ENCODE data around the gene TP53I13.

TP53I13 gene

DNA sequence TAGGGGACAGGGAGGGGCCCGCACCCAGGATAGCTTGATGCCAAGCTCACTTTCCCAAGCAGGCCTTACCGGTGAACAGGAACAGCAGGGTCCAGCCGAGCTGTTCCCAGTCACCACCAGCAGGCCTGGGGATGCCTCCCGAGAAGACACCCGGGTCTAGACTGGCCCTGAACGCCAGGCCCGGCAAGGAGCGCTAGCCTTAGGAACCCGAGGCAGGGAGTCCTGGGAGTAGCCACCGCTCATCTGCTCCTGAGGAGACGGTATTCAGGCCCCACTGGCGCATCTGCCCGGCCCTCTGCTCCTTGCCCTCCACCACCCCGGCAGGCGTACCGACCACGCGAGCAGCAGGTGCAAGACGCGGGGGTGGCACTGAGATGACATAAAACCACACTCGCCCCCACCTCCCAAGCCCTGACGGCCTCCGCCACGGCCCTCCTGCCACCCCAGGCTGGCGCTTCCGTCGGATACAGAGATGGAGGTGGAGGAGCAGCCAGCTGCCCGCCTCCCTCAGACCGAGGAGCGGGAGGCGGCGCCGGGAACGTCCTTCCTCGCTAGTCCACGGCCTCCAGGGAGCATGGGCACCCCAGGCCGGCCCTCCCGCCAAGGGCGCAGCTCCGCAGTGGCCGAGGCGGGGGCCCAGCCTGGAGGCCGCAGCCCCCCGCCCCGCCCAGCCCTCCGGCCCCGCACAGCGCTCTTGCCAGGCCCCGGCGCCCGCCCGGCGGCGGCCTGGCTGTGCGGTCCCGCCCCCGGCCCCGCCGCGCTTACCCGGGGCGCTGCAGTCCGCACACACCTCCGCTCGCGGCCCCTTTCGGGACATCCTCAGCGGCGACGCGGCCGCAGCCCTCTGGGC, 20.3 kb downstream of the TP53I13 start:
- H3K27ac ChIP-seq (ENCODE audit: low read length) = no peak overlapping the region
- no peak for DNase-seq (ENCODE audit: low read depth, low spot score)
- H3K9me3 ChIP-seq (ENCODE audit: control insufficient read depth, insufficient read depth, low read length) = no peaks in the 10 kb centered on the region
- WGBS (ENCODE audit: insufficient coverage, insufficient read length) = no CpG with 5 or more reads among the region's 72 CpGs
- H3K4me1 ChIP-seq (ENCODE audit: control insufficient read depth, insufficient read depth, low read length) = peaks cover 23% of the 10 kb centered on the region
- no peaks in the 10 kb centered on the region for H3K27me3 ChIP-seq (ENCODE audit: control insufficient read depth, insufficient read depth, low read length)
- no peaks in the 10 kb centered on the region for H3K36me3 ChIP-seq (ENCODE audit: control insufficient read depth, insufficient read depth, low read length)
- H3K4me3 ChIP-seq (ENCODE audit: low read length) = peak overlapping the region; percentile 71

DNA sequence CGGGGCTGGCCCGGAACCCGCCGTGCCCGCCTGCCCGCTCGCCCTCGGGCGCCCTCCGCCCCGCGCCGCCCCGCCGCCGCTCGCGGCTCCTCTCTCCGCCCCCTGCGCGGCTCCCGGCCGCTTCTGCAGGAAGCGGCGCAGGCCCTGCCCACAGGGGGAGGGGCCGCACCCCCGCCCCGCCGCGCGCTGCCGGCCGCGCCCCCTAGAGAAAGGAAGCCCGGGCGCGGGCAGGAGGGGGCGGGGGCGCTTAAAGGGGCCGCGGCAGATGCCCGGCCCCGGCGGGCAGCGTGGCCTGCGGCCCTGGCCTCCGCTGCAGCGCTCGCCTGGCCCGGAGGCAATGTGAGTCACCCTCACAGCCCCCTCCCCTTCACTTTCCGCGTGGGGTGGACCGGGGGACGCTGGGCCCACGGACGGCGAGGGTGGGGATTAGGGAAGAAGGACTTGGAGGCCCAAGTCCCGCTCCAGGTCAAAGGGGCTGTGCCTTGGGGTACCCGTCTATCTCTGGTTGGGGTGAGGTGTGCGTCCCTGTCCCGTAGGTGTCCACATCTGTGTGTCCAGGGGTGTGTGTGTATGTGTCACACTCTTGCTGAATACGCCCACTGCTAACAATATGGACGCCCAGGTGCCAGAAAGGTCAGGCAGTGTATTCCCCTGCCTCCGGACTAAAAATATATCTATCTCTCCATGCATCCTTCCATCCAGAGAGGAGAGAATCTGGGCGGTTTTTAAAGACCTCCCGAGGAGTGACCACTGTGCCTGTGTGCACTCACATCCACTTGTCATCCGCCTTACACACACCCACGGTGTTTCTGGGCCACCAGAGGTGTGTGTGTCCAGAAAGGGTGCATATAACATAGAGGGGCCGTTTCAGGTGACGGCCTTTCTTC, 21.3 kb downstream of the TP53I13 start, which contains the start of gene GIT1:
Gene GIT1, minus strand, starts transcription at position 125 of the 887 bp plus-strand sequence. CDS start 270 bp downstream, outside the sequence.
- Histone ChIP-seq H3K4me3 (ENCODE audit: low read length) (peak within 1 kb of the TSS; percentile 71), H3K9me3 (ENCODE audit: control insufficient read depth, insufficient read depth, low read length) (no peaks in the 10 kb centered on the region), H3K36me3 (ENCODE audit: control insufficient read depth, insufficient read depth, low read length) (no peaks in the 10 kb centered on the region), H3K27ac (ENCODE audit: low read length) (no peak within 1 kb of the TSS), H3K27me3 (ENCODE audit: control insufficient read depth, insufficient read depth, low read length) (no peaks in the 10 kb centered on the region), H3K4me1 (ENCODE audit: control insufficient read depth, insufficient read depth, low read length) (peaks cover 23% of the 10 kb centered on the region)
- DNase-seq (ENCODE audit: low read depth, low spot score) = no peak
- WGBS (ENCODE audit: insufficient coverage, insufficient read length) = no CpG with 5 or more reads among the region's 70 CpGs

DNA sequence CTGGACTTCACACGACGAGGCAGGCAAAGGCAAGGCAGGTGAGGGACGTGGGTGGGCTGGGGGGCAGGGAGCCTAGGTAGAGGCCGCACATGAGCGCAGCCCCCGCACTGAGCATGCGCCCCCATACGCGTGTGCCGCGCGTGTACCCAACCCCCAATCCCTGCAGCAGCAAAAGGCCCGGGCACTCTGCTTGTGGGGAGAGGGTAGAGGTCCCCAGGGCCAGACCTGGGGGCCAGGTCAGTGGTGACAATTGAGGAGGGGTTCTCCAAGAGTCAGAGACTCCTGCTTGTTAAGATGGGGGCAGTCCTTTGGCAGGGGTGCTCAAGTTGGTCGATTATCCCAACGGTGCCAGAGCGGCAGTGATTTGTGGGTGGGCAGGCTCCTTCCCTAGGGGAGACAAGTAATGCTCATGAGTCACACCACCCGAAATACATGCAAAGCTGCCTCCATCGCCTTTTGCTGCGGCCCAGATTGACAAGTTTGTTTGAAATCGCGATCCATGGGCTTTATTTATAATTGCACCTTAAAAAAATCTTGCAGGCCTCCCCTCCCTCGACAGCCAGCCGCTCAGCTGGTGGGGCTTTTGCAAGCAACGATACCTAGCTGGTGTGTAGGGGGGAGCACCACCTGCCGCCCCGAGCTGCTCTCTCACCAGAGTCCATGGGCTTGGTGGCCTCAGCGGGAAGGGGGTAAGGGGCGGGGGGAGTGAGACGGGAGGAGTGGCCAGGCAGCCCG, 22.1 kb downstream of the TP53I13 start:
- DNase-seq (ENCODE audit: low read depth, low spot score) = no peak
- Histone ChIP-seq H3K27ac (ENCODE audit: low read length) (no peak overlapping the region), H3K36me3 (ENCODE audit: control insufficient read depth, insufficient read depth, low read length) (no peaks in the 10 kb centered on the region), H3K9me3 (ENCODE audit: control insufficient read depth, insufficient read depth, low read length) (no peaks in the 10 kb centered on the region), H3K4me1 (ENCODE audit: control insufficient read depth, insufficient read depth, low read length) (peaks cover 18% of the 10 kb centered on the region), H3K4me3 (ENCODE audit: low read length) (peak overlapping the region; percentile 74; the same call in 1 of the 2 replicates), H3K27me3 (ENCODE audit: control insufficient read depth, insufficient read depth, low read length) (no peaks in the 10 kb centered on the region)
- WGBS (ENCODE audit: insufficient coverage, insufficient read length) = no CpG with 5 or more reads among the region's 30 CpGs

DNA sequence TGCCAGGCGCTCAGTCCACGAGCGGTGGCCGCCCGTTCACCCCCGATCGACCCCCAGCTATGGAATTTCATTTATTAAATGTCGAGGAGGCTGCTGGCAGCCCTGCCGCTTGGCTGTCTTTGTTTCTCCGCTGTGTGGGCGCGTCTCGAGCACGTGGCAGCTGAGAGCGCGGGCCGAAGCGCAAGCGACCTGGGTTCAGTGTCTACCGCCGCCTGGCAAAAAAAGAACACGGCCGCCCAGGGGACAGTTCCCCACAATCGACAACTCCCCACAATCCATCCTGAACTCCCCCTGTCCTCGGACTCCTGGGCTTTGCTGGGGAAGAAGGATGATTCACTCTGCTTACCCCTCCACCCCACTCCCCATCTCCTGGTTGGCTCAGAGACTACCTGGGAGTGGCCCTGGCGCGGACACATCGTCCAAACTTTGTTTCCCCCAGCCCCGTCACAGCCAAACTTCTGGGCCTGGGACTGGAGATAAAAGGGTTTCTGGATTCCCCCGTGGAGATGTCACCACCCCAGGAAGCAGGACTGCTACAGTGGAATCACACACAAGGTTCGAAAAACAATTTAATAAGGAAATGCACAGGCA, 22.7 kb downstream of the TP53I13 start:
- DNase-seq (ENCODE audit: low read depth, low spot score) = no peak
- WGBS (ENCODE audit: insufficient coverage, insufficient read length) = no CpG with 5 or more reads among the region's 31 CpGs
- no peaks in the 10 kb centered on the region for H3K36me3 ChIP-seq (ENCODE audit: control insufficient read depth, insufficient read depth, low read length)
- H3K9me3 ChIP-seq (ENCODE audit: control insufficient read depth, insufficient read depth, low read length) = no peaks in the 10 kb centered on the region
- H3K27ac ChIP-seq (ENCODE audit: low read length) = no peak overlapping the region
- H3K4me3 ChIP-seq (ENCODE audit: low read length) = peak overlapping the region; percentile 74; the same call in 1 of the 2 replicates
- peaks cover 20% of the 10 kb centered on the region for H3K4me1 ChIP-seq (ENCODE audit: control insufficient read depth, insufficient read depth, low read length)
- H3K27me3 ChIP-seq (ENCODE audit: control insufficient read depth, insufficient read depth, low read length) = no peaks in the 10 kb centered on the region

DNA sequence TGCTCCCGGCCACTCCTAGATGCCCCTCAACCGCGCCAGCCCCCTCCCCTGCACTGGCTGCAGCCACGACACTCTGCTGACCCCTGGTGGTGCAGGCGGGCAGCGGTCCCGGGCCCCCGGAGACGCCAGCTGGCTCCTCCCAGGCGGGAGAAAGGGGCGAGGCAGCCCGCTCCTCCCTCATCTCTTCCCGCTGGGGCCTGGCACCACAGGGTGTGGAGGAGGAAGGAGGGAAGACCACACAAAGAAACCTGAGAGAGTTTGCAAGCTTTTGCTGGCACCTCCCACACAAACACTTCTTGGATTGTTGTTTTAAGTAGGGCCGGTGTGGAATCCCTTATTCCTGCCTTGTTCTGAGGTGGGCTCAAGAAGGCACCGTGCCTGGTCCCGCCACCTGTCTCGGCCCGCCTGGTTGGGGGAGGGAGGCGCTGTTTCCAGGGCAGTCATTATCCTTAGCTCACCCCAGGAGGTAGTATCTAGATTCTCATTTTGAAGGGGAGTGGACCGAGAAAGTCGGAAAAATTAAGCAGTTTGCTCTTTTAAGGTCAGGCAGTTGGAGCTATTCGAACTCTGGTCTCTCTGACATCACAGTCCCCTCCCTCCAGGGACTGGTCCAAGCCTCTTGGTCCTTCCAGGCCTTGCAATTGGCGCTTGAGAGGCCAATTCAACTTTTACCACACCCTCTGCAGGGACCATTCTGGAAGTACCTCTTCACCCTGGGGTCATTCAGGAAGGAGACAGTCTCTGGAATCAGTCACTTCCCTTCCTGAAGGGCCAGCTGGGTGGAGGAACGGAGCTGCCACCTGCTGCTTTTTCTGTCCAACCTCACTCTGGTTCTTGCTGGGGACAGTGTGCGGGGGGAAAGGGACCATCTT, 23.5 kb downstream of the TP53I13 start:
- Histone ChIP-seq H3K9me3 (ENCODE audit: control insufficient read depth, insufficient read depth, low read length) (no peaks in the 10 kb centered on the region), H3K4me1 (ENCODE audit: control insufficient read depth, insufficient read depth, low read length) (peaks cover 25% of the 10 kb centered on the region), H3K36me3 (ENCODE audit: control insufficient read depth, insufficient read depth, low read length) (no peaks in the 10 kb centered on the region), H3K27me3 (ENCODE audit: control insufficient read depth, insufficient read depth, low read length) (no peaks in the 10 kb centered on the region), H3K27ac (ENCODE audit: low read length) (no peak overlapping the region), H3K4me3 (ENCODE audit: low read length) (peak overlapping the region; percentile 74; the same call in 1 of the 2 replicates)
- DNase-seq (ENCODE audit: low read depth, low spot score) = no peak
- no CpG with 5 or more reads among the region's 25 CpGs for WGBS (ENCODE audit: insufficient coverage, insufficient read length)

DNA sequence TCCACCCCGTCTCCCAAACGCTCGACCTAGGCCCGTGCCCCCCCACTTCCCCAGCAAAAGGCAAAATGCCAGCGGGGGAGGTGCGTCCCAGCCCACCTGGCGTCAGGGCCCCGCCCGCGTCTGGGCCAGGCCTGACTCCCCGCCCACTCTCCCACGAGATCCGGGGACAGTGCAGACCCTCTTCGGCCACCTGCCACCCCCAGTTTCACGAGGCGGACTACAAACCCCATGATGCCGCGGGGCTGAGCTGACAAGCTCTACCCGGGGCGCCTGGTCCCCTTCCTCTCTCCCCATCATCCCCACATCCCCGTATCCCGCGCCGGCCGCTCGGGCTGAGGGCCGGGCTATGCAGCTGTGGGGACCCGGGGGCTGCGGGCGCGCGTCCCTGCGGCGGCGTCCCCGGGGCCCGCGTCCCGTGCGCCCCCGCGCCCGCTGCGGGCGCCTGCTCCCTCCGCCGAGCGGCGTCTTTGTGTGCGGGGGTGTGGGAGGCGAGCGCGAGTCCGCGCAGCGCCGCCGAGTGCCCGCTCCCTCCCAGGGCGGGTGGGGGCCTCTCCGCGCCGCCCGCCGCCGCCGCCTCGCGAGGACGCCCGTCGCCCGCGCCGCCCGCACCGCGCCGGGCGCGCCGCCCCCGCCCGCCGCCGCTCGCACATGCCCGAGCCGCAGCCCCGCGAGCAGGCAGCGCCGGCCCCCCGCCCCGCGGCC, 24.5 kb downstream of the TP53I13 start, which contains the start of gene ANKRD13B:
Gene ANKRD13B, plus strand, starts transcription at position 283 of the 702 bp plus-strand sequence. CDS start 490 bp downstream, outside the sequence.
- no CpG with 5 or more reads among the region's 96 CpGs for WGBS (ENCODE audit: insufficient coverage, insufficient read length)
- Histone ChIP-seq H3K9me3 (ENCODE audit: control insufficient read depth, insufficient read depth, low read length) (no peaks in the 10 kb centered on the region), H3K4me3 (ENCODE audit: low read length) (peak within 1 kb of the TSS; percentile 65), H3K27me3 (ENCODE audit: control insufficient read depth, insufficient read depth, low read length) (no peaks in the 10 kb centered on the region), H3K27ac (ENCODE audit: low read length) (no peak within 1 kb of the TSS), H3K36me3 (ENCODE audit: control insufficient read depth, insufficient read depth, low read length) (no peaks in the 10 kb centered on the region), H3K4me1 (ENCODE audit: control insufficient read depth, insufficient read depth, low read length) (peaks cover 30% of the 10 kb centered on the region)
- no peak for DNase-seq (ENCODE audit: low read depth, low spot score)

DNA sequence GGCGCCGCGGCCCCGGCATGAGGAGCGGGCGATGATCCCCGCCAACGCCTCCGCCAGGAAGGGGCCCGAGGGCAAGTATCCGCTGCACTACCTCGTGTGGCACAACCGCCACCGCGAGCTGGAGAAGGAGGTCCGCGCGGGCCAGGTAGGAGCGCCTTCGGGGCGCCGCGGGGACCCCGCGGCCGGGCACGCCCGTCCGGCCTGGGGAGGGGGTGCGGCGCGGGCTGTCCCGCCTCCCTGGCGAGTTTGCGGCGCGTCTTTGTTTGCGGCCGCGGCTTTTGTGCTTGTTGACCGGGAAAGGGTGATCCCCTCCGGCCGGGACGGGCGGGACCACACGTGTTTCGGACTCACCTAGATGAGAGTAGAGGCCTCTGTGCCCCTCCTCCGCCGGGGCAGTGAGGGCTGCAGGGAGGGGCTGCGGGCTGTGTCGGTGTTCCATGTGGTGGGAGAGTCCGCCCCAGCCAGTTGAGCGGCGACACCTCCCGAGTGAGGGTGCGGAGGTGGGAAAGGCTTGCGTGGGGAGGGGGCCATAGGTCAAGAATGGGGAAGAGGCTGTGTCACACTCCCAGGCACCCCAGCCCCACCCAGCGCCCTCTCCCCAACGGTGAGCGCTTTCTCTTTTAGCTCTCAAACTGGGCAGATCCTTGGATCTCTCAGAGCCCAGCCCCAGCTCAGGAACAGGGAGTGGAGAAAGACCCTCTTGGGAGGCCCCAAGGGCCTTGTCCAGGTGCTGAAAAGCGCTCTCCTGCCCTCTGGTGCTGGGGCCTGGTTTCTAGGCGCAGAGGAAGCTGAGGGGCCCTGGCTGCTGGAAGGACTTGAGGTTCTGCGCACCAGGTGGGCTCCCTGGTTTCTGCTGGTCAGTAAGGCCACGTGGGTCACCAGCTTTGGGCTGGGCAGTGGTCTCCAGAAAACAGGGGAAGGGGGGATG, 25.4 kb downstream of the TP53I13 start:
- no peak for DNase-seq (ENCODE audit: low read depth, low spot score)
- Histone ChIP-seq H3K27ac (ENCODE audit: low read length) (no peak overlapping the region), H3K36me3 (ENCODE audit: control insufficient read depth, insufficient read depth, low read length) (no peaks in the 10 kb centered on the region), H3K4me3 (ENCODE audit: low read length) (peak overlapping the region; percentile 65), H3K27me3 (ENCODE audit: control insufficient read depth, insufficient read depth, low read length) (no peaks in the 10 kb centered on the region), H3K4me1 (ENCODE audit: control insufficient read depth, insufficient read depth, low read length) (peaks cover 28% of the 10 kb centered on the region), H3K9me3 (ENCODE audit: control insufficient read depth, insufficient read depth, low read length) (no peaks in the 10 kb centered on the region)
- no CpG with 5 or more reads among the region's 64 CpGs for WGBS (ENCODE audit: insufficient coverage, insufficient read length)

DNA sequence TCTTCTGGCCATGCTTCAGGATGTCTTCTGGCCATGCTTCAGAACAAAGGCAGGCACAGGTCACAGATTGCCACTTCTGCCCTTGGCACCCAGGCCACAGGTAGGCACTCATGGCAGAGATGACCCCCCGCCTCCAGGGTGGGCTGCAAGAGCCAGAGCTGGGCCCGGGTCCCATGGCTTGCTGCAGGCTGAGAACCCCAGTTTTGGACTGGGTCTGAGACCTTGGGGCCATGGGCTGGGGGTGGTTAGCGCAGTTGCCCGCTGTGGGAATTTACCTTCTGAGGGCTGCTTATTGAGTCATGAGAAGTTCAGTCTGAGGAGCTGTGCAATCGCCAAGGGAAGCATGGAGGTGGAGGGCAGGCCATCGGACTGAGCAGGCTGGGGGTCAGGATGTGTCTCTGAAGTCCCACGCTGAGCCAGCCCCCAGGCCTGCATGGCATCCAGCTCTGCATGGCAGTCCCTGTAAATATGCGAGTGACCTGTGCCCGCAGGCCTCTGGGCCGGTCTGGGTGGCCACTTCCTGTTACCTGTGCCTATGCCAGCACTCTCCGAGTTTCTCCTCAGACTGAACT, 26.1 kb downstream of the TP53I13 start:
- WGBS (ENCODE audit: insufficient coverage, insufficient read length) = no CpG with 5 or more reads among the region's 11 CpGs
- Histone ChIP-seq H3K27me3 (ENCODE audit: control insufficient read depth, insufficient read depth, low read length) (no peaks in the 10 kb centered on the region), H3K9me3 (ENCODE audit: control insufficient read depth, insufficient read depth, low read length) (no peaks in the 10 kb centered on the region), H3K36me3 (ENCODE audit: control insufficient read depth, insufficient read depth, low read length) (no peaks in the 10 kb centered on the region), H3K27ac (ENCODE audit: low read length) (no peak overlapping the region), H3K4me1 (ENCODE audit: control insufficient read depth, insufficient read depth, low read length) (peaks cover 28% of the 10 kb centered on the region), H3K4me3 (ENCODE audit: low read length) (no peak overlapping the region)
- no peak for DNase-seq (ENCODE audit: low read depth, low spot score)
